Left ventricle myocardium superior (tissue), 1 donor: ENCODE data around the gene CD200. TPM values are rescaled to one million over a fixed set of nuclear protein-coding genes. Genes with fewer than 3 reads are reported as not detected.
"Not testable (repeated sequence)": the region's sequence is repeated elsewhere in the genome, so short reads cannot be mapped to it uniquely, and the experiment has no call there.

ENCODE experiments used
- ATAC-seq: fragments of 200-7000 bp; cut with Tn5 transposase; one replicate; pipeline ENCODE4 v1.9.1; 2020; ENCODE audit warnings: mild to moderate bottlenecking, moderate library complexity
- DNase-seq: peaks from one replicate; pipeline ENCODE4 v3.0.0-alpha.2; 2020
- intact Hi-C: fragments of 100-400 bp; cut with micrococcal nuclease; formaldehyde crosslinking; loops from one replicate; pipeline ENCODE4 v1.11.0; 2022
- total RNA-seq: library from RNA; stranded (reverse); fragmentation: NEBNext Ultra II Directional; extraction: Animal tissue kit (Norgen Biotek cat#: 25700); gene quantifications from one replicate; pipeline ENCODE4 v1.2.1, GENCODE V29; 2021
- donor health status: DM: no; HTN: yes; CAD: no; lungs with severe emphysema.

Gene CD200
- total RNA-seq, 1 donor from 2014 or later, result 1.3 TPM

DNA sequence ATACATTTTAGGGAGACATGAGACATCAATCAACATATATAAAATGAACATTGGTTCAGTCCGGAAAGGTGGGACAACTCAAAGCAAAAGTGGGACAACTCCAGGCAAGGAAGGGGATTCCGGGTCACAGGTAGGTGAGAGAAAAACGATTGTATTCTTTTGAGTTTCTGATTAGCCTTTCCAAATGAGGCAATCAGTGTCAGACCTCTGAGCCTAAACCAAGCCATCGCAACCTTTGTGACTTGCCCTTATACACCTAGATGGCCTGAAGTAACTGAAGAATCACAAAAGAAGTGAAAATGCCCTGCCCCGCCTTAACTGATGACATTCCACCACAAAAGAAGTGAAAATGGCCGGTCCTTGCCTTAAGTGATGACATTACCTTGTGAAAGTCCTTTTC, 66.6 kb downstream of the CD200 start:
- intact Hi-C loops, ATAC-seq, DNase-seq: not testable (repeated sequence)

DNA sequence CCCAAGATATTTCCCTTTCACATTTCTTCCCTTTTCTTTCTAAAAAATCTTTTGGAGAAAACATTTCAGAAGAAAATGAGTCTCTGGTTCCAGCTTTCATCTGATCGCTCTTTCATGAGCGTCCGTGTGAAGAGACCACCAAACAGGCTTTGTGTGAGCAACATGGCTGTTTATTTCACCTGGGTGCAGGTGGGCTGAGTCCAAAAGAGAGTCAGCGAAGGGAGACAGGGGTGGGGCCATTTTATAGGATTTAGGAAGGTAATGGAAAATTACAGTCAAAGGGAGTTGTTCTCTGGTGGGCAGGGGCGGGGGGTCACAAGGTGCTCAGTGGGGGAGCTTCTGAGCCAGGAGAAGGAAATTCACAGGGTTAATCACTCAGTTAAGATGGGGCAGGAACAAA, 67.4 kb downstream of the CD200 start:
- DNase-seq, intact Hi-C loops, ATAC-seq: not testable (repeated sequence)

DNA sequence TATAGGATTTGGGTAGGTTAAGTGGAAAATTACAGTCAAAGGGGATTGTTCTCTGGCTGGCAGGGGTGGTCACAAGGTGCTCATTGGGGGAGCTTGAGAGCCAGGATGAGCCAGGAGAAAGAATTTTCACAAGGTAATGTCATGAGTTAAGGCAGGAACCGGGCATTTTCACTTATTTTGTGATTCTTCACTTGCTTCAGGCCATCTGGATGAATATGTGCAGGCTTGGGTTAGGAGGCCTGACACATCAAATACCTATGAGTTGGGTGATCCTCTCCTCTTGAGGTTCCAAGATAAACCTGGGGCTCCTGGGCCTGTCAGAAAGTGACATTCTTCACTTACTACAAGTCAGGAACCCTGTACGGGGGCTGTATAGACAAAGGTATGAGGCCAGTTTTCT, 68.7 kb downstream of the CD200 start:
- DNase-seq, result no peak
- intact Hi-C loops, result no loop called here
- no peak for ATAC-seq

DNA sequence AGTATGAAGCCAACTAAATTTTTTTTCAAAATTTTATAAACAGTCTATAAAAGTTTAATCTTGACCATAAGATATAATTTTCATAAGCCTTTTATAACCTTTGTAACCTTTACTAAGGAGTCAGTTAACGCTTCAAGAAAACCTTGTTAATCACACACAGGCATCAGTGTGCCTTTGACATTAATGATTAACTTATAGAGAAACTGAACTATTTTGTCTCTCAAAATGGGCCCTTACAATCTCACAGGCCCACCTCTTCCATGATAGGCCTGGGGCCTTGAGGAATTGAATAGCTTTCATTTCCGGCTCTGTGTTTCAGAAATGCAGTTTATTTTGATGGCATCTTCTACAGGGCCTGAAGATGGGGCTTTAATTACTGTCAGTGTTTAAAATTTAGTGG, 70.1 kb downstream of the CD200 start:
- ATAC-seq (no peak), DNase-seq (no peak)
- intact Hi-C loops, result no loop called here

DNA sequence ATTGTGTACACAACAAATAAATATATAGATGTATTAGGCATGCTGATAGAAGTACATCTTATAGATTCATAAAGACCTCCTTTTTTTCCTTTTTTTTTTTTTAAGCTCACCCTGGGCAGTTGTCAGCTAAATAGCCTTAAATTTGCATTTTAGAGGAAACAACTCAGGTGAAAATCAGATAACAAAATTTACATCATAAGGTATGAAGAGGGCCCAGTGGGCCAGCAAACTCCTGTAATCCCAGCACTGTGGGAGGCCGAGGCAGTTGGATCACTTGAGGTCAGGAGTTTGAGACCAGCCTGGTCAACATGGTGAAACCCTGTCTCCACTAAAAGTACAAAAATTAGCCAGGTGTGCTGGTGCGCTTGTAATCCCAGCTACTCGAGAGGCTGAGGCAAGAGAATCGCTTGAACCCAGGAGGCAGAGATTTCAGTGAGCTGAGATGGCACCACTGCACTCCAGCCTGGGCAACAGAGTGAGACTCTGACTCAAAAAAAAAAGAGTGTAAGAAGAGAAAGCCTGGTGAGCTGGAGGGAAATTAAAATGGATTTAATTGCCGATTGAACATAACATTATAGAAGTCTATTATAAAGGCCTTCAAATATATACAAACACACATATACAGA, 72.1 kb downstream of the CD200 start:
- ATAC-seq, DNase-seq, intact Hi-C loops: not testable (repeated sequence)

DNA sequence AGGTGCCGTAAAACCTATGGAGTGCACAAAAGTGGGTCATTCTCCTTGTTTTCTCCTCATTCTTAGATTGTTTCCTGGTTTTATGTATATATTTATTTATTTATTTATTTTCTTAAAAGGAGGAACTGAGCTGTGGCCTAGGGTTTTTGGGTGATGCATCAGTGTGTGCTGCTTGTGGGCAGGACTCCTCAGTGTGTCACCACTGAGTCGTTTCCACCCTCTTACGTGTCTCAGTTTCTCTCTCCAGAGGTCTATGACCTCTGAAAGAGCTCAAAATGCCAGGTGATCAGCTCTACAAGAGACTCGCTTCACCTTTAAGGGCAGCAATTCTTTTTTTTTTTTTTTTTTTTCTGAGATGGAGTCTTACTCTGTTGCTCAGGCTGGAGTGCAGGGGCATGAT, 72.9 kb downstream of the CD200 start:
- ATAC-seq (no peak), DNase-seq (no peak)
- intact Hi-C loops, result no loop called here

DNA sequence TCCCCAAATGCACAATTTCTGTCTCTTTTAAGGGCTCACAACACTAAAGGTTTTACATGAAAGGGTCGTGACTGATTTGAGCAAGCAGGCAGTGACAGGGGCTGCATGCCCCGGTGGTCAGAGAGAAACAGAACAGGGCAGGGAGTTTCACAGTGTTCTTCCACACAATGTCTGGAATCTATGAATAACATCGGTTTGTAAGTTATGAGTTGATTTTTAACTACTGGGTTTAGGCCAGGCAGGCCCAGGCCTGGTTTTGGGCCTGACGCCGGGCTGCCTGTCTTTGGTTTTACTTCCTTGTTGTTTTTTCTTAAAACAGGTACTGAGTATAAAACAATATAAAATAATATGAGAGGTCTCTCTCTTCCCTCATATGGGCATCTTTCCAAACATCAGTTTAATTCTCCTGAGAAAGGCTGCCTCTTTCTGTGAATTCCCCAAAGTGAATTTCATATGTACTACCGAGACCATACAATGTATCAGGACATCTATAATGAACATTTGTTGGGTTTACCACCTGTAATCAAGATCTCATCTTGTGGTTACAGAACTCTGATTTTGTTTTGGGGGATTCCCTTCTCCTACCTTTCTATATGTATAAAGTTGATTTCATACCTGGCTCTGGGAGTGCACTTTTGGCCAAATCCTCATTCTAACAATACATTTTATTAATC, 74.4 kb downstream of the CD200 start:
- intact Hi-C loops, result no loop called here
- no peak for ATAC-seq
- DNase-seq, result no peak

DNA sequence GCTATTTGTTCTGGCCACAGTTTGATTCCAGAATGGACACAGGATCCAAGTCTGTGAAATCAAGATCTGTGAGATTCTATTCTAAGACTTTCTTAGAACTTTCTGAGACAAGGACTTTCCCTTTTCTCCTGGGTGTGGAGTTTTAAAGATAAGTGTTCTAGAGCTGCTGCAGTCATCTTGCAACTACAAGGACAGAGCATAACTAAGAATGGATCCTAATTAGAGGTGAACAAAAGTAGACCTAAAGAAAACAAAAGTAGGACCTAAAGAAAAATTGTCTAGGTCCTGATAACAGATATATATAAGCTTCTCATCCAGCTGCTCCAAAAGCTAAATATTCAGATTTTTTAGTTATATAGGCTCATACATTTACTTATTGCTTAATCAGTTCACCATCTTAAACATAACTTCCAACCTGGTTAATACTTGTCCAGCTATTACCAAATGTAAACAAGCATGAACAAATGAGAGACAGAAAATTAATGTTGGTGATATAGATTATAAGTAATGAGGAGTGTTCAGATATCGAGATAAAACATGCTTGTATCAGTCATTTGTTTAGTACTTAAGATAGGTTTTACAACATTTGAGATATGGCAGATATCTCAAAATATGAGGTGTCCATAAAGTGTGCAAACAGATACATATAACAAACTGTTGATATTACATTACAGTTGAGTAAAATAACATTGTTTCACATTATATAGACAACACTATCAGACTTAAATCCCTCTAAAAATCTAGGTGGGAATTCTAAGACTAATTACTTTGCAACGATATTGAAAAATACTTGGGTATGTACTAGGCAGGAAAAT, 75.1 kb downstream of the CD200 start:
- DNase-seq (no peak), ATAC-seq (no peak)
- intact Hi-C loops, result no loop called here

DNA sequence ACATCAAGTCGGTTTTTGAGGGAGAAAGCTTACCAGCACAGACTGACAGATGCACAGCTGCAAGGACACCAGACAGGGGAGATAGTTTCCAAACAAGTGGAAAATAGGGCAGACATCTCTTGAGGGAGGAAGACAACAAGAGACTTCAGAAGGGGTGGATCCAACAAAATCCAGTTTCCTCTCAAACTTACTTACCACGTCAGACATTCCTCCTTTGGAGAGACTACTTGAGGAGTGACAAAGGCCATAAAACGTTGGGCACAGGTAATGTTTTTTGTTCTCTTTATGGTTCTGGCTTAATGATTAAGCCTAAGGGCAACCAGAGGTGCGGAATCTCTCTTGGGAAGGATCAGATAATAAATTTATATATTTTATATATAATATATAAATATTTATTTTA, 76.1 kb downstream of the CD200 start:
- intact Hi-C loops, result no loop called here
- DNase-seq, result no peak
- ATAC-seq, result no peak

DNA sequence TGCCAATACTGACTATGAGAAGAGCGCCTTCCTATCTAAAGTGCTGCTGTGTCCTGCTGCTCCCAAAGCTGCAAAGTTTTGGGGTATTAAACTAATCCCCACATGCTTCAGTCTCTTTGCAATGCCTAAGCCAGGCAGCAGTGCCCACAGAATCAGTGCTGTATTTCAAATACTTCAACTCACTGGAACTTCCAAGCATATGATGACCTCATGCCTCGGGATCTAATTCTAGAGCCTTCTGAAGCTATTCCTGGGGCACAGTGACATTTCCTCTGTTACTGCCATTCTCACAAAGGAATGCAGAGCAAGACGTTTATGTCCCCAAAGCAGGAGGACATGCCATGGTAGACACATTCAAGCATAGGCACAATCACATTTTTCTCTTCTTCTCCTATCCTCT, 78.5 kb downstream of the CD200 start:
- no peak for DNase-seq
- intact Hi-C loops, result no loop called here
- ATAC-seq, result no peak

Other genes starting within 250 kb of the CD200 start
- gene C3orf52, start 246.8 kb upstream of the CD200 start, total RNA-seq, result 1.7 TPM
- gene GCSAM, start 199.9 kb upstream of the CD200 start, total RNA-seq, result not detected
- 2.3 TPM for gene SLC9C1, start 38.9 kb upstream of the CD200 start, total RNA-seq
- gene BTLA, start 166.3 kb downstream of the CD200 start, total RNA-seq, result not detected
- gene ATG3, start 228.8 kb downstream of the CD200 start, total RNA-seq, result 39.0 TPM
- gene SLC35A5, start 228.9 kb downstream of the CD200 start, total RNA-seq, result 14.7 TPM